Astrocyte (in vitro differentiated cells and primary cell): ENCODE results near the gene CDK14. TPM values are rescaled to one million over a fixed set of nuclear protein-coding genes. Genes with fewer than 3 reads are reported as not detected.

Experiments used
- DNase-seq: peaks from one replicate; pipeline ENCODE4 v3.0.0-alpha.2; 2010; ENCODE audit warnings: low read depth
- FAIRE-seq: peaks from 2 replicates; lab custom pipeline; 2011; peaks lifted over from hg19 to GRCh38; lab: Jason Lieb, UNC
- H2AFZ ChIP-seq: 2 replicates; pipeline ENCODE4 v1.6.0; 2012; ENCODE audit warnings: low read depth, low read length, inconsistent platforms
- H3K27ac ChIP-seq: 2 replicates; pipeline ENCODE4 v1.5.1; 2011; ENCODE audit warnings: low read depth, low read length, inconsistent platforms
- H3K27me3 ChIP-seq: 2 replicates; pipeline ENCODE4 v1.6.0; 2011; ENCODE audit warnings: low read length, inconsistent platforms; ENCODE audit not compliant: insufficient read depth
- H3K36me3 ChIP-seq: 2 replicates; pipeline ENCODE4 v1.5.1; 2011; ENCODE audit warnings: low read length, inconsistent platforms; ENCODE audit not compliant: insufficient read depth
- H3K4me1 ChIP-seq: 2 replicates; pipeline ENCODE4 v1.5.1; 2011; ENCODE audit warnings: low read length, inconsistent platforms; ENCODE audit not compliant: insufficient read depth
- H3K4me2 ChIP-seq: 2 replicates; pipeline ENCODE4 v1.6.0; 2012; ENCODE audit warnings: low read length, inconsistent platforms
- H3K4me3 ChIP-seq: 2 replicates; pipeline ENCODE4 v1.5.1; 2011; ENCODE audit warnings: low read depth, mild to moderate bottlenecking, low read length, inconsistent platforms; ENCODE audit not compliant: insufficient read depth
- H3K79me2 ChIP-seq: 2 replicates; pipeline ENCODE4 v1.6.0; 2012; ENCODE audit warnings: mild to moderate bottlenecking, low read length, inconsistent platforms; ENCODE audit not compliant: insufficient read depth
- H3K9ac ChIP-seq: 2 replicates; pipeline ENCODE4 v1.6.0; 2012; ENCODE audit warnings: mild to moderate bottlenecking, low read length, inconsistent platforms
- H3K9me3 ChIP-seq: 2 replicates; pipeline ENCODE4 v1.5.1; 2012; ENCODE audit warnings: low read depth, mild to moderate bottlenecking, low read length, inconsistent platforms; ENCODE audit not compliant: insufficient read depth
- H4K20me1 ChIP-seq: 2 replicates; pipeline ENCODE4 v1.6.0; 2012; ENCODE audit warnings: low read length, inconsistent platforms; ENCODE audit not compliant: insufficient read depth
- H3K27ac Mint-ChIP-seq: one replicate; pipeline ENCODE4 v1.8.0; 2021; ENCODE audit warnings: mild to moderate bottlenecking, mixed read lengths; ENCODE audit not compliant: unreplicated experiment
- H3K27me3 Mint-ChIP-seq: one replicate; pipeline ENCODE4 v1.8.0; 2021; ENCODE audit warnings: low read depth, mixed read lengths; ENCODE audit not compliant: unreplicated experiment
- H3K36me3 Mint-ChIP-seq: one replicate; pipeline ENCODE4 v1.8.0; 2021; ENCODE audit warnings: low read depth, mixed read lengths; ENCODE audit not compliant: unreplicated experiment
- H3K4me1 Mint-ChIP-seq: one replicate; pipeline ENCODE4 v1.8.0; 2021; ENCODE audit warnings: low read depth, mixed read lengths; ENCODE audit not compliant: unreplicated experiment
- H3K4me3 Mint-ChIP-seq: one replicate; pipeline ENCODE4 v1.8.0; 2021; ENCODE audit warnings: mild to moderate bottlenecking, moderate library complexity, mixed read lengths; ENCODE audit not compliant: unreplicated experiment
- H3K9me3 Mint-ChIP-seq: one replicate; pipeline ENCODE4 v1.8.0; 2021; ENCODE audit warnings: mild to moderate bottlenecking, mixed read lengths; ENCODE audit not compliant: unreplicated experiment
- CTCF ChIP-seq: IDR thresholded peaks from 2 replicates; pipeline ENCODE4 v1.5.1; 2011; ENCODE audit warnings: low read depth, mild to moderate bottlenecking, inconsistent platforms, low read length, moderate library complexity; ENCODE audit not compliant: insufficient read depth
- EZH2 ChIP-seq: IDR thresholded peaks from 2 replicates; pipeline ENCODE4 v1.6.1; 2012; ENCODE audit warnings: mild to moderate bottlenecking, low read length, inconsistent platforms; ENCODE audit not compliant: insufficient read depth
- total RNA-seq: library from RNA; stranded (reverse); gene quantifications from 2 replicates; pipeline ENCODE4 v1.2.1, GENCODE V29; 2021

The CDK14 gene
- total RNA-seq, 1 donor from 2014 or later: 30.2 TPM

DNA sequence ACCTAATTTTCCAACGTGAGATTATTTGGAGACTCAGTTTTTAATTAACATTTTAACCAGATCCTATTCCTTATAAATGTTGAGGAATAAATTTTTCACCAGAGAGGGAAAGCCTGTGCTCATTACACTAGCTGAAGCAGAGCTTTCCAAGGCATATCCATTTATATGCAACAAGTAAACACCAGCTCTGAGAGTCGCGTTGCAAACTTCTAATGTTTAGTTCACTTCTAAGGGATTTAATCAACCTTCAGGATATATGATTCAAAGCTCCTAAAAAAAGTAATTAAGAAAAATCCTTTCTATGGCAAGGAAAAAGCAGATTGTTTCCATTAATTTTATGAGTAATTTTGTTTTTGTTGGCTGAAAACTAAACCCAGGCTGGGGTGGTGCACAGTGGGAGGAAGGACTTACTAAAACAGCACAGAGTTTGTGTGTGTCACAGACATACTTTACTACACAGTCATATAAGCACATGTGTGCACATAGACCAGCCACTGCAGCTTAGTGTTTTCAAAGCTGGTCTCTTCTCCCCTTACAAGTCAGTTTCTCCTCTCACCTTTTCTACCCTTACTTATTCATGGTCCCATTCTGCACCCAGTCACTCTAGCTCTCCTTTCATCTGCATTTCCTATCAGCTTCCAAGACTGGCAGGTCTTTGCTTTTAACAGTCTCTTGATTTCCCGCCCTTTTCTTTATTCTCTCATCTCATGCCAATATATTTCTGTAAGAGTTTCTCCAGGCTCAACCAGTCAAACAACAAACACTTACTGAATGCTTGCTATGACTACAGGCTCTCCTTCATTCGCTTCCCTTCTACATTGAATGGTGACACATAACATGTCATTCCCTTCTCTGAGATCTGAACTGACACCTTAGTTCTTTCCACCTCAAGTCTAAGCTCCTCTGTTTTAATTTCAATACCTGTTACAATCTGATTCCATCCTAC is 587.0 kb downstream of the CDK14 start:
- FAIRE-seq: peak; percentile 73
- no peaks in the 10 kb centered on the region for H3K79me2 ChIP-seq
- peaks cover 18% of the 10 kb centered on the region for H3K4me1 ChIP-seq
- H4K20me1 ChIP-seq: no peaks in the 10 kb centered on the region
- H3K4me2 ChIP-seq: peak overlapping the region; percentile 63
- no peaks in the 10 kb centered on the region for H3K9me3 ChIP-seq
- Mint-ChIP-seq H3K27me3 (no peaks in the 10 kb centered on the region), H3K4me3 (no peak overlapping the region), H3K36me3 (peaks cover 2% of the 10 kb centered on the region), H3K9me3 (peaks cover 4% of the 10 kb centered on the region), H3K4me1 (no peaks in the 10 kb centered on the region), H3K27ac (no peak overlapping the region)
- peak; percentile 98 for DNase-seq
- H2AFZ ChIP-seq: no peak overlapping the region
- H3K4me3 ChIP-seq: peak overlapping the region; percentile 1
- TF ChIP-seq CTCF: no peak
- TF ChIP-seq EZH2: no peak
- no peaks in the 10 kb centered on the region for H3K36me3 ChIP-seq
- H3K9ac ChIP-seq: peak overlapping the region; percentile 29
- H3K27me3 ChIP-seq: no peaks in the 10 kb centered on the region
- H3K27ac ChIP-seq: peak overlapping the region; percentile 77

DNA sequence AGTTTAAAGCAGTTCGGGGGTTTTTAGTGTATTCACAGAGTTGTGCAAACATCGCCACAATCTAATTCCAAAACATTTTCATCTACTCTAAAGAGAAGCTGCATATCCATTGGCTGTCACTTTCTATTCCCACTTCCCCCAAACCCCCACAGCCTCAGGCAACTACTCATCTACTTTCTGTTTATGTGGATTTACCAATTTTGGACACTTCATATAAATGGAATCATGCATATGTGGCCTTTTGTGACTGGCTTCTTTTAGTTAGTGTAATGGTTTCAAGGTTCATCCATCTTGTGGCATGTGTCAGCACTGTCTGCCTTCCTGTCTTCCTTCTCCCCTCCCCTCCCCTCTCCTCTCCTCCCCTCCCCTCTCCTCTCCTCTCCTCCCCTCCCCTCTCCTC is 589.6 kb downstream of the CDK14 start:
- H3K79me2 ChIP-seq: no peaks in the 10 kb centered on the region
- H3K27me3 ChIP-seq: no peaks in the 10 kb centered on the region
- H3K4me1 ChIP-seq: peaks cover 18% of the 10 kb centered on the region
- H3K36me3 Mint-ChIP-seq: peaks cover 2% of the 10 kb centered on the region
- no peaks in the 10 kb centered on the region for H3K4me1 Mint-ChIP-seq
- H3K4me3 Mint-ChIP-seq: no peak overlapping the region
- H3K27ac ChIP-seq: no peak overlapping the region
- no peaks in the 10 kb centered on the region for H3K36me3 ChIP-seq
- no peak for FAIRE-seq
- no peak overlapping the region for H3K4me2 ChIP-seq
- no peak overlapping the region for H3K4me3 ChIP-seq
- no peak for TF ChIP-seq EZH2
- no peak for TF ChIP-seq CTCF
- no peaks in the 10 kb centered on the region for H4K20me1 ChIP-seq
- H3K9me3 ChIP-seq: no peaks in the 10 kb centered on the region
- H3K27ac Mint-ChIP-seq: no peak overlapping the region
- H3K9me3 Mint-ChIP-seq: peaks cover 4% of the 10 kb centered on the region
- DNase-seq: no peak
- H2AFZ ChIP-seq: no peak overlapping the region
- H3K27me3 Mint-ChIP-seq: no peaks in the 10 kb centered on the region
- H3K9ac ChIP-seq: no peak overlapping the region

DNA sequence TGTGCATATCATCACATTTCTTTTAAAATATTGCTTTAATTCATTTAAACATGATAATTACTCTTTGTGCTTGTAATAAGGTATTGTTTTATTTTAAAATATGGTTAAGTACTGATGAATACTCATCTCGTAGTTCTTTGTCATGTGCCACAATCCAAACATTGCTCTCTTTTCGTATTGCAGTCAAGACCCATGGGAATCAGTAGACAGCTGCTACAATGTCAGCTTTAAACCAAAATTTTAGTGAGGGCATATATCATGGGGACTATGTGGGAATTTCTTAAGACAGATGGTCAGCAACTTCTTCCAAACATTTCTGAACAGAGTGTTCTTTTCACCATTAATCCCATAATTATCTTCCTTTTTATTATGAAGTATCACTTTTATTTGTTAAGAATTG is 590.9 kb downstream of the CDK14 start:
- H3K4me2 ChIP-seq: no peak overlapping the region
- DNase-seq (no peak), FAIRE-seq (no peak)
- Mint-ChIP-seq H3K4me3 (no peak overlapping the region), H3K4me1 (peaks cover 2% of the 10 kb centered on the region), H3K27ac (no peak overlapping the region), H3K27me3 (no peaks in the 10 kb centered on the region), H3K9me3 (no peaks in the 10 kb centered on the region), H3K36me3 (peaks cover 2% of the 10 kb centered on the region)
- no peak overlapping the region for H3K27ac ChIP-seq
- H4K20me1 ChIP-seq: no peaks in the 10 kb centered on the region
- no peaks in the 10 kb centered on the region for H3K36me3 ChIP-seq
- TF ChIP-seq EZH2: no peak
- TF ChIP-seq CTCF: no peak
- H3K79me2 ChIP-seq: no peaks in the 10 kb centered on the region
- H3K9ac ChIP-seq: no peak overlapping the region
- H3K9me3 ChIP-seq: no peaks in the 10 kb centered on the region
- H3K4me3 ChIP-seq: no peak overlapping the region
- H3K27me3 ChIP-seq: no peaks in the 10 kb centered on the region
- H2AFZ ChIP-seq: no peak overlapping the region
- H3K4me1 ChIP-seq: peaks cover 21% of the 10 kb centered on the region
